Activated CD4-positive, alpha-beta T cell treated with anti-CD3 and anti-CD28 coated beads for 4 hours (primary cell): ENCODE measurements around the gene COL6A2.
"Not testable (repeated sequence)": the region's sequence is repeated elsewhere in the genome, so short reads cannot be mapped to it uniquely, and the experiment has no call there.

Experiments used
- DNase-seq, 2 donors: peaks; one replicate each; pipeline ENCODE4 v3.0.0-alpha.2; 2020

The COL6A2 gene

DNA sequence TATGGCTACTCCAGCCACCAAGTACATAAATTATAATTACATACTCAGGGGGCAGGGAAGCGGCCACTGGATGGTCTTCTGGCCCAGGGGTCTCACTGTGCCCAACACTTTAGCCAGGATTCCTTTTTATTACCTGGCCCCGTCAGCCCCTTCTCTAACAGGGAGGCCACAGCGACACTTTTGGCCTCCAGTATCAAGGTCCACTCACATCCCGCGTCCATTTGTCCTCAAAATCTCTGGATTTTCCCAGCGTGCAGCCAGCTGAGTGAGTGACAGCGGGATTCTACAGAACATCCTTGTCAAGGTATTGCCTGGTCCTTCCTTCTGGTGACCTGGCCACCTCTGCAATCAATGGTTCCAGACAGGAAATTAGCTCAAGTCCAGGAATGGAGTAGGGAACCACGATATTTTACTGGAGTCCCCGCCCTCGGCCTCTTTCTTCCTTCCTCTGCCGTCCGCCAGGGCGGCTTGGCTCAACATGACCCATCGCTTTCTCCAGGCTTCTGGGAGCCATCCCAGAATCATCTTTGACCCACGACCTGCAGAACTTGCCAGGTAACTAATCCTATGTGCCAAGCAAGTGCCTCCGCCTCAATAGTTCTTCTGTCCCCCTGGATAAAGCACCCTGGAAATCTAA, 2.7 kb upstream of the COL6A2 start:
- no peak for DNase-seq

- DNase-seq = no peak
Observed at GRCh38 chr21:46095814-46096595, 1.9 kb upstream of the COL6A2 start.

GRCh38 chr21:46096596-46097335, 1.1 kb upstream of the COL6A2 start:
- no peak for DNase-seq

- no peak for DNase-seq
Observed at GRCh38 chr21:46098303-46099141, 610 bp downstream of the COL6A2 start.

DNA sequence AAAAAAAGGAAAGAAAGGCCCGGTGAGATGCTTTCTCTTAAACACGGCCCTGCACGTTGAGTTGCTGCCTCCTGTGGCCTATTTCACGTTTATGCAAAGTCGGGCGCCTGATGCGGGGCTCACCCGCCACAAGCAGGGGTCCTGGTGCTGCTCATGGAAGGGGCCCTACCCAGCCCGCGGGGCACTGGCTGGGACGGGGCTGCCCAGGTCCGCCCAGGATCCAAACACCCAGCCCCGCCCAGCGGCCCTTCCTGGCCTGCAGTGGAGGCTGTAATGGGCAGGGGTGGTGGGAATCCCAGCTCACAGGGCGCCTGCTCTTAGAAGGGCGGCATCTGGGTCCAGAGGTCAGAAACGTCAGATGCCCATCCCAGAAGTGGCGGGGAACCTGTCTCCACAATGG, 1.6 kb downstream of the COL6A2 start:
- no peak for DNase-seq

GRCh38 chr21:46100020-46100419, 2.1 kb downstream of the COL6A2 start:
- no peak for DNase-seq

DNA sequence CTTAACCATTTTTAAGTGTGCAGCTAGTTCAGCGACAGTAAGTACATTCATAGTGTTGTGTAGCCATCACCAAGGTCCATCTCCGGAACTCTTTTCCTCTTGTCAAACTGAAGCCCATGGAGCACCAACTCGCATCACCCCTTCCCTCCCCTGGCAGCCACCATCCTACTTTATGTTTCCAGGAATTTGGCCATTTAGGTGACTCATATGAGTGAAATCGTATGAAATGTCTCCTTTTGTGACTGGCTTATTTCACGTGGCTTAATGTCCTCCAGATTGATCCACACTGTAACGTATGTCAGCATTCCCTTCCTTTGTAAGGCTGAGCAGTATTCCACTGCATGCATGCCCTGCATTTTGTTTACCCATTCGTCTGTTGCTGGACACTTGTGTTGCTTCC, 2.5 kb downstream of the COL6A2 start:
- no peak for DNase-seq

DNA sequence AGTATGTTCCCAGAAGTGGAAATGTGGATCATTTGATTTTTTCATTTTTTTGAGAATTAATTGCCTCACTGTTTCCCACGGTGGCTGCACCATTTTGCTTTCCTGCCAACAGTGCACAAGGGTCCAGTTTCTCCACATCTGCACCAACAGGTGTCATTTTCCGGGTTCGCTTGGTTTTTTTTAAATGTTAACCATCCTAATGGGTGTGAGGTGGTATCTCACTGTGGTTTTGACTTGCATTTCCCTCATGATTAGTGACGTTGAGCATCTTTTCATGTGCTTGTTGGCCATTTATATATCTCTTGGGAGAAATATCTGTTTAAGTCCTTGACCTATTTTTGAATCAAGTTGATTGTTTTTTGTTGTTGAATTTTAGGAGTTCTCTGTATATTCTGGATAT, 3.0 kb downstream of the COL6A2 start:
- DNase-seq = no peak

DNA sequence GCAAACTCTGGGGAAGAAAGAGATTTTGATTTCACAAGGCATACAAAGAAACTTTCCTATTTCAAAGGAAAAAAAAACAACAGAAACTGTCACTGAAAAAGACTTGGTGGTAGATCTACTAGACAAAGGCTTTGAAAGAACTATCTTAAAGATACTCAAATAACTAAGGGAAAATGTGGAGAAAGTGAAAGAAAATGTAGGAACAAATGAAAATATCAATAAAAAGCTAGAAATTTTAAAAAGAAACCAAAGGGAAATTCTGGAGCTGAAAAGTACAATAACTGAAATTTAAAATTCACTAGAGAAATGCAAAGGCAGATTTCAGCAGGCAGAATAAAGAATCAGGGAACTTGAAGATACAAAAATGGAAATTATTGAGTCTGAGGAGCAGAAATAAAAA, 6.2 kb downstream of the COL6A2 start:
- no peak for DNase-seq

DNA sequence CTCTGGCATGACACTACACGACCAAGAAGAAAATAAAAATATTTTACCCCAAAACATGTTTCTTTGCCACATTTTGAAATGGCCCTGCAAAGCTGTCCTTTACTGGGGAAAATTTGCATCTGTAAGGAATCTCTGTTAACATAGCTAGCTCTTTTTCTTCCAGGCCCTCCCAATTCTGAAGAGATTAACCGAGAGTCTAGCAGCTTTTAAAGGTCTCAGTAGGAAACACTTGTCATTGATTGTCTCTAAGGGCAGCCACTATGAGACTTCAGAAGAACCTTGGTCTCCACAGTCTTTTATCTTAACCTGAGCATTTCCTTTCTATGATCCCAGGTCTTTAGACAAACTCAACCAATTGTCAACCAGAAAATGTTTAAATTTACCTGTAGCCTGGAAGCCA, 9.5 kb downstream of the COL6A2 start:
- DNase-seq = not testable (repeated sequence)

DNA sequence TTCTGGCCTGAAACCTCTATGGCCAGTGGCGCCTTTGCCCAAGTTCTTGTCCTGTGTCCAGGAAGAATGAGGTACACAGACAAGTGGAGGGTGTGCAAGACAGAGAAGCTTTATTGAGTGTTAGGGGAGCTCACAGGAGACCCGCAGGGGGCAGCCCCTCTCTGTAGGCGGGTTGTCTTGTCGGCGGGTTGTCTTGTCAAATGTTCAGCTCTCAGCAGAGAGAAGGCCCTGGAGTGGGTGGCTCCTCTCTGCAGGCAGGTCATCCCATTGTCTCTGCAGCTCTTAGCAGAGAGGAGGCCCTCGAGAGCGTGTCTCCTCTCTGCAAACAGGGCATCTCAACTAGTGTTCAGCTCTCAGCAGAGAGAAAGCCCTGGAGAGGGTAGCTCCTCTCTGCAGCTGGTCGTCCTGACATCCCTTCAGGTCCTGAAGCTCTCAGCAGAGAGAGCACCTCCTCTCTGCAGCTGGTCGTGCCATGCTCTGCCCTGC, 11.0 kb downstream of the COL6A2 start:
- DNase-seq = no peak

DNA sequence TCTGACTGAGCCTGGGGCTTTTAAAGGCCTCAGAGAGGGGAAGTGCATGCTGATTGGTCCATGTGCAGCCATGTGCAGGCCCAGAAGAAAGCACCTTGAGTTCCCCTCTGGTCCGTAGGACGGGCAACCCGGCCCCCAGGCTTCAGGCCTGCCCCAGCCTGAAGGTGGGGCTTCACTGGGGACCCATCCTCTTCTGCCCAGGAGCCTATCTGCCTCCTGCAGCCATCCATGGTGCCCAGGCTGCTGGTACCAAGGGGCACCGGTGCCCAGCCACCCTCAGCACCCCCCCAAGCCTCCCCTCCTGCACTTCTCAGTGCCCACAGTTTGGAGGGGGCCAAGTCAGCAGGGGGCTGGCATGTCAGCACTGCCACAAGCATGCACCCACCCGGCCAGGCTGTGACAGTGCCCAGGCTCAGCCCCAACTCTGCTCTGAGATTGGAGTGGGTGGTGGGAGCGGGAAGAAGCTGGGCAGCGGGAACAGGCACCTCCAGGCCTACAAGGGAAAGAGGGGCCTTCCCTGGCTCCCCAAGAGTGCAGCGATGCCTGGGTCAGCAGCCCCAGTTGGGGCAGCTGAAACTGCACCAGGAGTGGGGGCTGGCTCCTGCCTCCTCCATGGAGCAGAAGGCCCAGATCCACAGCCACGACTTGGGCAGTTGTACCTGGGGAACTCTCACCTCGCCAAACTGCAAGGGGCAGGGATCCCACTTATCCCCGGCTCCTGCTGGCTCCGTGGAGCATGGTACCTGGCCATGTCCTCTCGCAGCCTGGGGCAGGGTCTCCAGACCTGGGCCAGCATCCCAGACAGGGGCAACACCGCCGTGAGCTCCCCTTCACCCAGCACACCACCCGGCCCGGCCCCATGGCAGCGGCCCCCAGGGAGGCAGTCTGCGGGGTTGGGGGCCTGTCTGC, 11.7 kb downstream of the COL6A2 start:
- no peak for DNase-seq

DNA sequence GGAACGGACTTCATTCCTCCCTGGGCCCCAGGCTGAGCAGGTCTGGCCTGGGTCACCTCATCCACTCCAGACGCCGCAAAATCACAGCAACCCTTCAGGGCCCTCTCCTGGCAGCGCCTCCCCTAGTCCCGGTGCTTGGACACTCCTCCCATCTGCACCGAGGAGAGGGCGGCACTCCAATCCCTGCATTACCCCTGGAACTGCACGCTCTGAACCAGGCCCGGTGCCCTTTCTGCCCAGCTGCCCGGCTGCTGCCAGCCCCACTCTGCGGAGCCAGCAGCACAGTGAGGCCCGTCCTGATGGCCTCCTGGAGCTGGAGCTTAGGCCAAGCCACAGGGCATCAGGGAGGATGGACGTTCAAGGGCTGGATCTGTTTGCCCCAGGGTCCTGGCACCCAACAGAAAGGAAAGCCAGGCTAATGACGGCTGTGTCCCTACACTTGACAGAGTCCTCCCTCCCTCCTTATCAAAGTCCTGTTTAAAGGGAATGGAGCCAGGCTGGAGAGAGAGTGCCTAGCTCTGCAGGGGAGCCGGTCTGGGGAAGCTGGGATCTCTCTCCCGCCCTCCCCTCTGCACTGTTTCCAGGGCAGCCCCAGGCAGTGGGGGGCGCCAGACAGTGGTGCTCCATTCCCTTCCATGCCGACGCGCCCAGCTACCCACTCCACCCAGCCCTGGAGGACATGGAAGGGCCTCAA, 12.7 kb downstream of the COL6A2 start:
- DNase-seq = no peak

DNA sequence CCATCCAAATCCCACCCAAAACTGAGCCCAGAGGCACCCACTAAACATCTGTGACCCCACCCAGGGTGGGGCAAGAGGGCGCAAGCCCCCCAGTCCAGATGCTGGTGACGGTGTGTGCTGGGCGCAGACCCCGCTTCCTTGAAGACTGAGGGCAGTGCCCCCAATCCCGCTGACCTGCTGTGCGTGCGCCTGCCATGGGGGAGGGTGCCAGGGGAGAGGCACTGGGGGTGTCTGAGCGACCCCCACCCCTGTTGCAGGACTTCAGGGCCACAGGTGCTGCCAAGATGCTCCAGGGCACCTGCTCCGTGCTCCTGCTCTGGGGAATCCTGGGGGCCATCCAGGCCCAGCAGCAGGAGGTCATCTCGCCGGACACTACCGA, 13.3 kb downstream of the COL6A2 start:
- no peak for DNase-seq

- DNase-seq = no peak
Observed at GRCh38 chr21:46111857-46112724, 14.2 kb downstream of the COL6A2 start.

DNA sequence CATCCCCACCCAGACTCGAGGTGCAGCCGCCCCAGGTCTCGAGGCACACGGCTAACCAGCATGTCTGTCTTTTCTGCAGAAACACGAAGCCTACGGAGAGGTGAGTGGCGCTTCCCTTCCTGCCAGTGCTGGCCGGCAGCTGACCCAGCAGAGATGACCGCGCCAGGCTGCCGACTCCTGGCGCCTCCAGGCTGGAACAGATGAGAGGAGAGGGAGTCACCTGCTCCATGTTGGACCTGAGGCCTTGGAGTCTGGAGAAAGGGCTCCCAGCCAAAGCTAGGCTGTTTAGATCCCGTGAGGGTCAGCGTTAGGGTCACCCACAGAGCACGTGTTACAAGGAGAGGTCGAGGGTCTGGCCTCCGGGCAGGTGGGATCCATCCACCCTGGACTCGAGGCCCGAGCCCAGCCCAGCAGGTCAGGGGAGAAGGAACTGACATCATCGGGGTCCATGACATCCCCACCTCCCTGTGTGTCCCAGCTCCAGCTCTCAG, 14.9 kb downstream of the COL6A2 start:
- DNase-seq = no peak

- DNase-seq = no peak
Observed at GRCh38 chr21:46113497-46114176, 15.7 kb downstream of the COL6A2 start.

GRCh38 chr21:46114963-46115362, 17.1 kb downstream of the COL6A2 start:
- no peak for DNase-seq

GRCh38 chr21:46115441-46116188, 17.7 kb downstream of the COL6A2 start:
- DNase-seq = no peak
